Measurements from ENCODE around the gene HMGN1. TPM values are rescaled to one million over a fixed set of nuclear protein-coding genes. Genes with fewer than 3 reads are reported as not detected.

The HMGN1 gene
- total and polyA plus RNA-seq, 9 donors, result 70.2 to 209 (median 145) TPM

GRCh38 chr21:39314143-39315027 is 34.5 kb downstream of the HMGN1 start:
- intact Hi-C loops (cut with DNase I), result loop anchor here in 3 of 4 donors (5.0 to 10.0 kb wide), 3 partner anchors 73 to 130 kb away; partner anchors contain the start of gene PSMG1 (in 1 of the 3)
- H3K27me3 ChIP-seq, result no peaks in the 10 kb centered on the region
- WGBS, 3 donors, result 1 to 2% (median 2%) methylated on average over 43 of the region's 43 CpGs

GRCh38 chr21:39313571-39314142 is 35.2 kb downstream of the HMGN1 start, which contains the start of gene BRWD1:
Gene BRWD1, minus strand, starts transcription at chr21:39313632. Its CDS starts 141 bp downstream, at chr21:39313491.
- DNase-seq, result peak; percentile 82 to 89 (median 87)
- Histone ChIP-seq H3K9me3 (no peaks in the 10 kb centered on the region), H3K27ac (peak within 1 kb of the TSS; percentile 94 to 98), H3K36me3 (no peaks in the 10 kb centered on the region), H3K27me3 (no peaks in the 10 kb centered on the region), H3K4me3 (peak within 1 kb of the TSS; percentile 98), H3K4me1 (ENCODE audit: insufficient read depth) (peaks cover 3% of the 10 kb centered on the region)
- TF ChIP-seq POLR2A (IDR thresholded peaks at IDR 0.05) (peak; percentile 53), CTCF (IDR thresholded peaks at IDR 0.05) (peak in 2 of 3 donors; percentile 30 to 38), EP300 (IDR thresholded peaks at IDR 0.05) (peak; percentile 46)
- intact Hi-C loops (cut with DNase I), result loop anchor here in 3 of 4 donors (2.0 to 10.0 kb wide), 4 partner anchors 35 to 129 kb away; partner anchors contain the start of genes HMGN1 (in 1 of the 3) and PSMG1 (in 1 of the 3)
- WGBS, 3 donors, result 0 to 1% (median 0%) methylated on average over 31 to 64 of the region's 78 CpGs

More at GRCh38 chr21:39314143-39315027, 34.5 kb downstream of the HMGN1 start:
- Histone ChIP-seq H3K36me3 (no peaks in the 10 kb centered on the region), H3K27ac (peak overlapping the region; percentile 94 to 98), H3K9me3 (no peaks in the 10 kb centered on the region), H3K4me1 (ENCODE audit: insufficient read depth) (peaks cover 3% of the 10 kb centered on the region), H3K4me3 (peak overlapping the region; percentile 98)
- DNase-seq, result peak in 4 of 5 donors; percentile 52 to 69 (median 54)
- no peak for TF ChIP-seq POLR2A (IDR thresholded peaks at IDR 0.05)

- WGBS, 3 donors, result 0 to 1% (median 0%) methylated on average over 22 to 71 of the region's 71 CpGs
- Histone ChIP-seq H3K4me3 (peak overlapping the region; percentile 98), H3K9me3 (no peaks in the 10 kb centered on the region), H3K4me1 (ENCODE audit: insufficient read depth) (peaks cover 3% of the 10 kb centered on the region), H3K27ac (peak overlapping the region; percentile 94 to 98), H3K27me3 (no peaks in the 10 kb centered on the region), H3K36me3 (no peaks in the 10 kb centered on the region)
- TF ChIP-seq CTCF (IDR thresholded peaks at IDR 0.05) (no peak), EP300 (IDR thresholded peaks at IDR 0.05) (no peak), POLR2A (IDR thresholded peaks at IDR 0.05) (no peak)
- intact Hi-C loops (cut with DNase I), result loop anchor here in 3 of 4 donors (2.0 to 10.0 kb wide), 4 partner anchors 36 to 128 kb away; partner anchors contain the start of genes HMGN1 (in 1 of the 3) and PSMG1 (in 1 of the 3)
- peak in 4 of 5 donors; percentile 47 to 75 (median 52) for DNase-seq
These were observed 35.8 kb downstream of the HMGN1 start for GRCh38 chr21:39313042-39313570.

GRCh38 chr21:39312112-39313041 is 36.5 kb downstream of the HMGN1 start:
- TF ChIP-seq CTCF (IDR thresholded peaks at IDR 0.05) (no peak), POLR2A (IDR thresholded peaks at IDR 0.05) (no peak), EP300 (IDR thresholded peaks at IDR 0.05) (no peak)
- WGBS, 3 donors, result 1 to 3% (median 2%) methylated on average over 33 to 57 of the region's 65 CpGs
- peak overlapping the region; percentile 94 to 98 for H3K27ac ChIP-seq
- peak; percentile 90 to 96 (median 93) for DNase-seq
- peak overlapping the region; percentile 98 for H3K4me3 ChIP-seq
- H3K27me3 ChIP-seq, result no peaks in the 10 kb centered on the region
- intact Hi-C loops (cut with DNase I), result loop anchor here in 3 of 4 donors (2.0 to 10.0 kb wide), 4 partner anchors 36 to 128 kb away; partner anchors contain the start of genes HMGN1 (in 1 of the 3) and PSMG1 (in 1 of the 3)
- H3K4me1 ChIP-seq (ENCODE audit: insufficient read depth), result peaks cover 3% of the 10 kb centered on the region
- no peaks in the 10 kb centered on the region for H3K9me3 ChIP-seq
- H3K36me3 ChIP-seq, result no peaks in the 10 kb centered on the region

Data from ovary (tissue), 9 donors.